NOMO-1 treated with DMSO at 0.1 percent for 48 hours (cell line): Measurements from ENCODE around the gene MLLT11.
"Not testable (repeated sequence)": the region's sequence is repeated elsewhere in the genome, so short reads cannot be mapped to it uniquely, and the experiment has no call there.

Experiments
- DNase-seq: peaks from one replicate; lab custom pipeline; 2025; ENCODE audit not compliant: unreplicated experiment; lab: John Stamatoyannopoulos, UW

MLLT11 gene

DNA sequence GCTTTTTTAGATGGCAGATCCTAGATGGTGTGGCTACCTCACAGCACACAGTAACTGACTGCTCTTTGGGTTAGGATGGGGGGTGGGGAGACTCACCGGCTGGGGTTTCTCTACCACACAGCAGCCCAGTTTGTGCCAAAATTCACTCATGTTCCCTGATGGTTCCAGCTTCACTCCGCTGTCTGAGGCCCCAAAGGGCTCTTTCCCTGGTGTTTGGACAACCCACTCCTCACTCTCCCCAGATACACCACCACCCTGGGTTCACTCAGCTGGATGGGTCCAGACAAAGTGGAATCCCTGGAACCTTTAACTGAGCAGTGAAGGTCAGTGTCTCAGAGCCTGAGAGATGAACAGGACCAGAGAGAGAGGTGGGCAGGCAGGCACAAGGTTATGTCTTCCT lies 4.6 kb upstream of the MLLT11 start:
- no peak for DNase-seq

DNA sequence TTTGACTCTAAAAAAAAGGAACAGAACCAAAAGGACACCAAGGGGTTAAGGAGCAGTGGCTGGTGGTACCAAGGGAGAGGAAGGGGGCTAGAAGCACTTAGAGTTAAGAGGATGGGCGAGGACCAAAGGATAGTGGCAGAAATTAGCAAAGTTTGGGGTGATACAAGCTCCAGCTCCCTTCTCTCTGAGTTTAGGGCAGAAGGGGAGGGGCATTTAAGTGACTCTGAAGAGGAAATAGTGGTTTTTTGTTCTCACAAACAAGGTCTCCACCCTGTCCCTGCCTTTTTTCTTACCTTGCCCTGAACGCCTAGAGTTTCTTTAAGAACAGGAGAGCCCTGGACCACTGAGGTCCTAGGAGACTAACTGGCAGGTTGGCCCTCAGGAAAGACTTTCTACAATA lies 4.0 kb upstream of the MLLT11 start:
- peak; percentile 29 for DNase-seq

DNA sequence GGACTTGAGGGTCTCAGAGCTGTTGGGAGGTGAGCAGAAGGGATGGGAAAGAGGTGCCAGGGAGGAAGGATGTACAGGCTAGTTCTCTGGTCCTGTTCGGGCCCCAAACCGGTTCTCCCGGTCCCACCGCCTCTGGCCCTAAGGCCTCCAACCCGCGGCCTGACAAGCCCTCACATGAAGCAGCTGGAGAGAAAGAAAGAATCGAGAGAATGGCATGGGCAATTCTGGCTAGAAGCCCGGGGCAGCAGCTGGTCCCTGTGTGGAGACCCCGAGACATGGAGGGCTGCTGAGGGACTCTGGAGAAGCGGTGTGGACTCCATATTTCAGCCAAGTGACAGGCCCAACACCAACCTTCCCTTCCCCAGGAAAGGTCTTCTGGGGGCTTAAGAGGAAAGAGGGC lies 1.5 kb upstream of the MLLT11 start:
- DNase-seq, result no peak

DNA sequence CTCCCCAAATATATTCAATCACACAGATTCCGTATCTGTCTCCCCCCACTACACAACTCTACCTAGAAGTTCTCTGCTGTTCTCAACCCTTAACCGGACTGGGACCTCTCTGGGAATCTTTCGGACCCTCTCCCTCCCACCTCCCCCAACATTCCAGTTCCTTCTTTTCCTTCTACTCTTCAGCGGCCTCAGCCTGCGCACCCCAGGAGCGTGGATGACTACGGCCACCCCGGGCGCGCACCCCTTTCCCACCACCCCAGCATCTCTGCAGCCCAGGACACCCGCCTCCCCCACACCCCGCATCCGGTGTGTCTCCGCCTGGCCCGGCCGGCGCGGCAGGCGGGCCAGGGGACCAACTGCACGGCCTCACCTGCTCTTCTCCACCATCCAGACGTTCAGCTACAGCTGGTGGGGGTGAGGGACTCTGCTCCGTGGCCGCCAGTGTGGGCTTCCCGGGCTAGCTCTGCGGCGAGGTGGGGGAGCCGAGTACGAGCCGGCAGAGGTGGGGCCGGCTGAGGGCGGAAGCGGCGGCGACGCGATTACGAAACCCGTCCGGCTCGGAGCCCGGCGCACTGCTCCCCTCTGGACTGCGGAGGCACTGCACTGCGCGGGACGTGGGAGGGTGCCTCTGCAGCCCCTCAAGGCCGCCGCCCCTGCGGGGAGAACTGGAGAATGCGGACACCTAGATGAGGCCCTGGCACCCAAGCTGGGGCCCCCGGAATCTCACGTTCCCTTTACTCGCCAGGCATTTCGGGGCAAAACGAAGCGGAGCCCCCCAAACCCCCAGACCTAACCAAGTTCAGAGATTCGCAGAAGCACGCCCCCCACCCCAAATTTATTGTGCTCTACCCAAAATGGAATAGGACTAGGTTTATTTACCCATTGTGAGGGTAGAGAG lies 839 bp upstream of the MLLT11 start, which contains the start of gene CDC42SE1:
Gene CDC42SE1, minus strand, starts transcription at position 514 of the 898 bp plus-strand sequence. CDS start 3,892 bp downstream, outside the sequence.
- peak; percentile 83 for DNase-seq

DNA sequence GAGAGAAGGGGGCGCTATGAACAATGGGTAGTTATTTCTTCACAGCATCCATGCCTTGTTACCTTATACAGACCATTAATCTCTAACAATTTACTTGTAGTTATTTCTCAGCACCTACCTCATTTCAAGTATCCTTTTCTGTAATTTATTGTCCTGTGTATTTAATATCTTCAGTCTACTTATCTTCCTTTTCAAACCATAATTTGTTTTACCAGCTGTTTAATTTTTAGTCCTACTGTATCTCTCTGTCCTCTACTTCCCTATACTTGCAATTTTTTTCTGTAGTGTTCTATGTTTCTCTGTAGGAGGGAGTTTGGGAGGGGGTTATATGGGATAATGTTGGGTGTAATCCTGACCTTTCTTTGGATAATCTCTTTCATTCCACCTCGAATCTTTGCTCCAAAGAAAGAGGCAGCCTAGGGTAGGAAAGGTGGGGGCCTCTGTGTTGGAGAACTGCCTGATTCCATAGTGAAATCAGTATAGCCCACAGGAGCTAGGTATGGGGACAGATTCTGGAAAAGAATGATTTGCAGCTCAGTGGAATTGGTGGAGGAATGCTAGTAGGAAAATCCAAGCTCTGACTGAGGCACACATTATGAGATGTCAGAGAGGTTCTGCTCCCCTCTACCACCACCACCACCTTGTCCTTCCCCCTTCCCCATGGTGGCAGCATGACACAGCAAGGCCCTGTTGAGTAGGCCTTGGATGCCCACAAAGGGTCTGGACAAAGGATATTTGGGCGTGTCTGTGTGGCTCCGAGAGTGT lies 642 bp downstream of the MLLT11 start:
- no peak for DNase-seq

DNA sequence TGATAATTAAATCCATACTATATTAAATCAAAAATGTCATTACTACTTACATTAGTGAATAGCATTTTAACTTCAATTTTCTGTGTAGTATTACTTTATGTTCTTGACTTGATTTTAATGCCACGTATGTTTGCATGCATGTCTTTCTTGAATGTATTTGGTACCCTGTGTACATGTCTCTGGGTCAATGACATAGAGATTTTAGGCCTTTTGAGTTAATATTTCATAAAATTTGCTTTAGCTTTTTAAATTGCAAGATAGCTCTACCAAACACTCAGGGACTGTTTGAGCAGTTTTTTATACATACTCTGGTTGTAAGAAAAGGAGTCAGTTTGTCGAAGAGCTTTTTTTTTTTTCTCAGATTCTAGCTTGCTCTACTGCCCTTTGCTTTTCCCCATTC lies 1.5 kb downstream of the MLLT11 start:
- DNase-seq, result no peak

DNA sequence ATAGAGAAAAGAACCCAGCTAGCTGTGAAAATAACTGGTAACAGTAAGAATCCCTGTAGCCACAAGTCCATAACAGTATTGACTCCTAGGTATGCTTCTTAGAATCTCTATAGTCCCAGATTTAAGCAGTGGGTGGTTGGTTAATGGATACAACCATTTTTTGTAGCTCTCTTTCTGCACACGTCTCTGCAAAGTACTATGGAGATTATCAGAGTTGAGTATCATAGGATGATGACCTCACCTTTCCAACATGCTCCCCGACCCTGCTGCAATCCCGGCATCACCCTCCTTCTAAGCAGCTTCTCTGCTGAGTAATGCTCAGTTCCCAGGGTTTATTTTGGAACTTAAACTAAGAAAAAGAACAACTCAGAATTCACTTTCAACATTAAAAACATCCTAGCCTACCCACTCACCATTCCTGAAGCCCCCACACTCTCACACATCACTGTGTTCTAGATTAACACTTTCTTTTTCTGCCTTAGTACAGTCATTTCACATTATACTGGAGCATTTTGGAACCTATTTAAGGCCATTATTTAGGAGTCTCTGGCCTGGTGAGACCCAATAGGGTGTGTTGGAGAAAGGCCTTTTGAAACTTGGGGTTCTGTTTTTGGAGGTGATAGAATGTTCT lies 2.7 kb downstream of the MLLT11 start:
- DNase-seq, result no peak

DNA sequence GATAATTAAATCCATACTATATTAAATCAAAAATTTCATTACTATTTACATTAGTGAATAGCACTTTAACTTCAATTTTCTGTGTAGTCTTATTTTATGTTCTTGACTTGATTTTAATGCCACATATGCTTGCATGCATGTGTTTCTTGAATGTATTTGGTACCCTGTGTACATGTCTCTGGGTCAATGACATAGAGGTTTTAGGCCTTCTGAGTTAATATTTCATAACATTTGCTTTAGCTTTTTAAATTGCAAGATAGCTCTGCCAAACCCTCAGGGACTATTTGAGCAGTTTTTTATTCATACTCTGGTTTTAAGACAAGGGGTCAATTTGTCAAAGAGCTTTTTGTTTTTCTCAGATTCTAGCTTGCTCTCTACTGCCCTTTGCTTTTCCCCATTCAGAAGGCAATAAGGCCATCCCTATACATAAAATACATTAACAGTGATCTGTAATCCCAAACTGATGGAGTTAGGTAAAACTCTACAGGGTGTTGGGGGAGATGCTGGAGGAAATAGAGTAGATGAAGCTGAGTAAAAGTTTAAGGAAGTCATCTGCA lies 5.0 kb downstream of the MLLT11 start:
- DNase-seq, result no peak

DNA sequence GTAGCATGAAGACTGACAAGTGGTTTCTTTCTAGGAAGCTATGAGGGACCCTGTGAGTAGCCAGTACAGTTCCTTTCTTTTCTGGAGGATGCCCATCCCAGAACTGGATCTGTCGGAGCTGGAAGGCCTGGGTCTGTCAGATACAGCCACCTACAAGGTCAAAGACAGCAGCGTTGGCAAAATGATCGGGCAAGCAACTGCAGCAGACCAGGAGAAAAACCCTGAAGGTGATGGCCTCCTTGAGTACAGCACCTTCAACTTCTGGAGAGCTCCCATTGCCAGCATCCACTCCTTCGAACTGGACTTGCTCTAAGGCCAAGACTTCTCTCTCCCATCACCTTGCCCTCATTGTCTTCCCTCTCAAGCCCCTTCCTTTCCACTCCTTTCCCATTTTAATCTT lies 7.0 kb downstream of the MLLT11 start:
- no peak for DNase-seq

DNA sequence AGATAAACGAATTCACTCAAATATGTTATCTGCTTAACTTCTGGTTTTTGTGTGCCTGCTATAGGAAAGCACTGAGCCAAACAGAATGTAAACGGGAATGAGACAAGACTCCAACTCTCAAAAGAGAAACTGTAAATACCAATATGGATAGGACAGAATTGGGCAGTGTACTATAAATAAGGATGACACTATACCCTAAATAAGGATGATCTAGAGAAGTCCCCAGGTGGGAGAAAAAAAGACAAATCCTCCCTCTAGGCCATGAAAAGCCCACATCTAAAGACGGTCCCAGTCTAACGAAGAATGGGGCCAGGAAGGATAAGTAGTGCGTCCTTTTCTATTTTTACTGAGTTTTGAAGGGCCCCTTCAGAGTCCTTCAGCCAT lies 8.9 kb downstream of the MLLT11 start:
- DNase-seq, result no peak

DNA sequence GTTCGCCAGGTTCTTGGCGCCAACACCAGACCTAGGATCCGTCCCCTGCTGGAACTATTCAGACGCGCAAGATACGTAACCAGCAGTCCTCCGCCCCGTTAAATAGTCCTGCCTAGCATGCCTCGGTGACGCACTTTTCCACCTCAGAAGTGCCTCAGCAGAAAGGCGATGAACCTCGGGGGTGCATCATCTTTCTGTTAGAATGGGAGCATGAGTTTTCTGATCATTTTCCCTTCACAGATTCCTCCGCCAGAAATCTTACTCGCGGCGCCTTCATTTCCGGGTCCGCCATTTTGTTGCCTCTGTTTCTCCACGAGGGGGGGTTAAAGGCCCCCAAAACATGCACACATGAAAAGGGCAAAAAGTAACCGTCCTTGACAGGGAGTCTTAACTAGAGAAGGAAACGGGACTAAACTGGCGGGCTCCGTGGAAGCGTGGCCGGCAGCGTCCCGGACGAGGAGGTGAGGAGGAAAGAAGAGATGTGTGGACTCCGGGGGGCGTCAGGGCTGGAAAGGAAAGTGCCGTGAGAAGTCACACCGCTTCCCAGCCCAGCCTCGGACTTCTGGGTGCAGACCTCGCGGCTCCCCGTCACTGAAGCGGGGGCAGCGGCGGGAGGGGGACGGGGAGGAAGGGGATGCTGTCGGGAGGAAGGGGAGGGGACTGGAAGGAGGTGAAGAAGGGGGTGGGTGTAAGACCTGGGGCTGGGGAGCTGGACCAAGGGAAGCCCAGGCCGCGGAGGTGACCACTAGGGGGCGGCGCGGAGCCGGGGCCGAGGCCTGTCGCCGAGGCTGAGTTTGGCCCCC lies 10.5 kb downstream of the MLLT11 start, which contains the start of gene GABPB2:
Gene GABPB2, plus strand, starts transcription at position 288 of the 803 bp plus-strand sequence. CDS start 17,429 bp downstream, outside the sequence.
- peak; percentile 89 for DNase-seq

DNA sequence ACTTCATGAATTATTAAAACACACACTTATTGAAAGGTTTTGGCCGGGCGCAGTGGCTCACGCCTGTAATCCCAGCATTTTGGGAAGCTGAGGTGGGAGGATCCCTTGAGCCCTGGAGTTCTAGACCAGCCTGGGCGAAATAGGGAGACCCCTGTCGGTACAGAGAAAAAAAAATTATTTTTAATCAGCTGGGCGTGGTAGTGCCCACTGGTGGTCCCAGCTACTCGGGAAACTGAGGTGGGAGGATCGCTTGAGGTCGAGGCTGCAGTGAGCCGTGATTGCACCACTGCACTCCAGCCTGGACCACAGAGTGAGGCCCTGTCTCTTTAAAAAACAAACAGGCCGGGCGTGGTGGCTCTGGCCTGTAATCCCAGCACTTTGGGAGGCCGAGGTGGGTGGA lies 12.0 kb downstream of the MLLT11 start:
- no peak for DNase-seq

DNA sequence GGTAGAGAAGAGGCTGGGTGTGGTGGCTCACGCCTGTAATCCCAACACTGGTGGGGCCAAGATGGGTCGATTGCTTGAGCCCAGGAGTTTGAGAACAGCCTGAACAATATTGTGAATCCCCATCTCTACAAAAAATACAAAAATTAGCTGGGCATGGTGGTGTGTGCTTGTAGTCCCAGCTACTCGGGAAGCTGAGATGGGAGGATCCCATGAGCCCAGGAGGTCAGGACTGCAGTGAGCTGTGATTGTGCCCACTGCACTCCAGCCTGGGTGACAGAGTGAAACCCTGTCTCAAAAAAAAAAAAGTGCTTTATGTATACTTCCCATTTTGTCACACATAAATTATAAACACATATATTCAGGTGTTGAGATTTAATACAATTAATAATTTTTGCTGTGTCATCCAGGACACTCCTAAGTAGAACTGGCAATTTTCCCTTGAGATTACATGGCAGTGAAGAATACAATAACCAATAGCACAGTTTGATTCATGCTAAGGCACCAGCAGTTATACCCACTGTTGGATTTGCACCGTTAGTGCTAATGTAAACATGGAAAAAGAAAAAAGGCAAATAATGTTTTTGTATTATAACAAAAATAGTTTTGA lies 25.9 kb downstream of the MLLT11 start:
- no peak for DNase-seq

DNA sequence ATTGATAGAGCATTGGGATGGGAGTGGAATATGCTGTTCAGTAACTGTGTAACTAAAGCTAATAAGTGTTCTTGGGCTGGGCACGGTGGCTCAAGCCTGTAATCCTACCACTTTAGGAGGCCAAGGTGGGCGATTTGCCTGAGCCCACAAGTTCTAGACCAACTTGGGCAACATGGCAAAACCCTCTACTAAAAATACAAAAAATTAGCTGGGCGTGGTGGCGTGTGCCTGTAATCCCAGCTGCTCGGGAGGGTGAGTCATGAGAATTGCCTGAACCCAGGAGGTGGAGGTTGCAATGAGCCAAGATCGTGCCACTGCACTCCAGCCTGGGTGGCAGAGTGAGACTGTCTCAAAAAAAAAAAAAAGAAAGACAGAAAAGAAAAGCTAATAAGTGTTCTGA lies 37.2 kb downstream of the MLLT11 start:
- not testable (repeated sequence) for DNase-seq

DNA sequence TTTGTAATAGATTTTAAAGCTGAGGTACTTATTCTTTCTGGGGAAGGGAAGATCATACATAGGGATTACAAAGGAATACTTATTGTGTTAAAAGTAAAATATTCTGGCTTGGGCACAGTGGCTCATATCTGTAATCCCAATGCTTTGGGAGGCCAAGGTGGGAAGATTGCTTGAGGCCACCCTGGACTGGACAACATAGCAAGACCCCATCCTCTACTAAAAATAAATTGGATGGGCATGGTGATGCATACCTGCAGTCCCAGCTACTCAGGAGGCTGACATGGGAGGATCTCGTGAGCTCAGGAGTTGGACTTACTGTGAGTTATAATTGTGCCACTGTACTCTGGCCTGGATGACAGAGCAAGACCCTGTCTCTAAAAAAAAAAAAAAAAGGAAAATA lies 37.9 kb downstream of the MLLT11 start:
- no peak for DNase-seq

DNA sequence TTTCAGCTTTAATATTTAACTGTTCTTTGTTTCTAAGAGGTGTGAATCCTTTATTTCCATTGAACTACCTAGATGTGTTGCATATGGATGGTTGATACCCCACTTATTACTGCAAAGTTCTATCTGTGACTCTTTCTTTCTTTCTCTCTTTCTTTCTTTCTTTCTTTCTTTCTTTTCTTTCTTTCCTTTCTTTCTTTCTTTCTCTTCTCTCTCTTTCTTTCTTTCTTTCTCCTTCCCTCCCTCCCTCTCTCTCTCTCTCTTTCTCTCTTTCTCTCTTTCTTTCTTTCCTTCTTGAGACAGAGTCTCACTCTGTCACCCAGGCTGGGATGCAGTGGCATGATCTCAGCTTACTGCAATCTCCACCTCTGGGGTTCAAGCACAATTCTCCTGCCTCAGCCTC lies 44.4 kb downstream of the MLLT11 start:
- no peak for DNase-seq

DNA sequence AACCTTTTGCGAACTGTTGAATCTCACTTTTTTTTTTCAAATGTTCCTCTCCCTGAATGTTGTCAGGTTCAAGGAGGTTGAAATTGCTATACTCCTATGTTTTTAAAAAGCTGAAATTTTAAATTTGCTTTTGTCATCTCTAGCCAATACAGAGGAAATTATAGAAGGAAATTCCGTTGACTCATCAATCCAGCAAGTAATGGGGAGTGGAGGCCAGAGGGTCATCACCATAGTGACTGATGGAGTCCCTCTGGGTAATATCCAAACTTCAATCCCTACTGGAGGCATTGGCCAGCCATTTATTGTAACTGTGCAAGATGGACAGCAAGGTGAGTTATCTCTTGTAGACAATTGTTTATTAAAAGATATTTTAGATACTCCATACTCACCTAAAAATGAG lies 46.7 kb downstream of the MLLT11 start:
- no peak for DNase-seq

DNA sequence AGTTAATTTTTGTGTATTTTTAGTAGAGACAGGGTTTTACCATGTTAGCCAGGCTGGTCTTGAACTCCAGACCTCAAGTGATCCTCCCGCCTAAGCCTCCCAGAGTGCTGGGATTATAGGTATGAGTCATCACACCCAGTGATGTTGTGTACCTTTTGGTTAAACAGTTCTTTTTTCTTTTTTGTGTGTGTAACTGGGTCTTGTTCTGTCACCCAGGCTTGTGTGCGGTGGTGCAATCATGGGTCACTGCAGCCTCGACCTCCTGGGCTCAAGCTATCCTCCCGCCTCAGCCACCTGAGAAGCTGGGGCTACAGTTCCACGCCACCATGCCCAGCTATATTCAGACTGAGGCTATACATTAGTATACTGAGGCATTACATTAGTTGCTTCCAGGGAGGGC lies 48.1 kb downstream of the MLLT11 start:
- no peak for DNase-seq

DNA sequence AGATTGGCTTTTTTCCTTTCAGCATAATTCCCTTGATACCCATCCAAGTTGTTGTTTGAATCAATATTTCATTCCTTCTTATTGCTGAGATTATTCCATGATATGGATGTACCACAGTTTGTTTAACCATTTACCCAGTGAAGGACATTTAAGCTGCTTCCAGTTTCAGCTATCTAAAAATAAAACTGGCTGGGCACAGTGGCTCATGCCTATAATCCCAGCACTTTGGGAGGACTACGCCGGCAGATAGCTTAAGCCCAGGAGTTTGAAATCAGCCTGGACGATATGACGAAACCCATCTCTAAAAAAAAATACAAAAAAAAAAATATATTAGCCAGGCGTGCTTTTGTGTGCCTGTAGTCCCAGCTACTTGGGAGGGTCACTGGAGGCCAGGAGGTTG lies 53.7 kb downstream of the MLLT11 start:
- DNase-seq, result no peak
